Measurements from ENCODE around the gene SIPA1L3.

DNA sequence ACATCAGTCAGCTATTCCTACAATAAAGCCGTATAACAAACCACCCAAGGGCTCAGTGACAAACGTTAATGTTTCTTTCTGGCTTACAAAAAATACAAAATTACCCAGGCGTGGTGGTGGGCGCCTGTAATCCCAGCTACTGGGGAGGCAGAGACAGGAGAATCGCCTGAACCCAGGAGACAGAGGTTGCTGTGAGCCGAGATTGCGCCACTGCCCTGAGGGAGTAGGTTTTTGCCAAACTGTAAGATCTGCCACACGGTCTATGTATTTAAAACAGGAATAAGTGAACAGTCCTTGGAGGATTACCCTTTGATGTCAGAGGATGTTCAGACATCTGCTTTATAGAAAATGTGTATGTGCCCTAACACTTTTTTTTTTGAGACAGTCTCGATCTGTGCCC, 211.2 kb downstream of the SIPA1L3 start:
- TF ChIP-seq ZFP30 (CRISPR knock-in tag; IDR thresholded peaks at IDR 0.05) (no peak), ZFP3 (CRISPR knock-in tag; IDR thresholded peaks at IDR 0.05) (no peak), TCF4 (CRISPR knock-in tag; IDR thresholded peaks at IDR 0.05; ENCODE audit: borderline replicate concordance) (no peak), OSR1 (CRISPR knock-in tag; IDR thresholded peaks at IDR 0.05) (no peak)
- TF ChIP-seq, protein P1, sequence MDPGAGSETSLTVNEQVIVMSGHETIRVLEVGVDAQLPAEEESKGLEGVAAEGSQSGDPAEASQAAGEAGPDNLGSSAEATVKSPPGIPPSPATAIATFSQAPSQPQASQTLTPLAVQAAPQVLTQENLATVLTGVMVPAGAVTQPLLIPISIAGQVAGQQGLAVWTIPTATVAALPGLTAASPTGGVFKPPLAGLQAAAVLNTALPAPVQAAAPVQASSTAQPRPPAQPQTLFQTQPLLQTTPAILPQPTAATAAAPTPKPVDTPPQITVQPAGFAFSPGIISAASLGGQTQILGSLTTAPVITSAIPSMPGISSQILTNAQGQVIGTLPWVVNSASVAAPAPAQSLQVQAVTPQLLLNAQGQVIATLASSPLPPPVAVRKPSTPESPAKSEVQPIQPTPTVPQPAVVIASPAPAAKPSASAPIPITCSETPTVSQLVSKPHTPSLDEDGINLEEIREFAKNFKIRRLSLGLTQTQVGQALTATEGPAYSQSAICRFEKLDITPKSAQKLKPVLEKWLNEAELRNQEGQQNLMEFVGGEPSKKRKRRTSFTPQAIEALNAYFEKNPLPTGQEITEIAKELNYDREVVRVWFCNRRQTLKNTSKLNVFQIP (CRISPR knock-in tag; IDR thresholded peaks at IDR 0.05; ENCODE audit: borderline replicate concordance, low read depth) = no peak
